ENCODE measurements around the gene BTBD6.

Gene BTBD6

GRCh38 chr14:105209091-105209490, 39.2 kb upstream of the BTBD6 start:
- TF ChIP-seq CTCF (IDR thresholded peaks at IDR 0.05; ENCODE audit: low read depth, low read length) = no peak
- peak; percentile 50 for DNase-seq

GRCh38 chr14:105209646-105210045, 38.7 kb upstream of the BTBD6 start:
- TF ChIP-seq CTCF (IDR thresholded peaks at IDR 0.05; ENCODE audit: low read depth, low read length) = no peak
- Histone ChIP-seq H3K9me3 (no peaks in the 10 kb centered on the region), H3K4me3 (ENCODE audit: low read depth, low read length) (no peak overlapping the region), H3K27me3 (no peaks in the 10 kb centered on the region), H3K4me1 (peaks cover 16% of the 10 kb centered on the region), H3K36me3 (peaks cover 9% of the 10 kb centered on the region)
- DNase-seq = no peak

More at GRCh38 chr14:105209091-105209490, 39.2 kb upstream of the BTBD6 start:
- Histone ChIP-seq H3K27me3 (no peaks in the 10 kb centered on the region), H3K4me1 (peaks cover 16% of the 10 kb centered on the region), H3K9me3 (no peaks in the 10 kb centered on the region), H3K4me3 (ENCODE audit: low read depth, low read length) (no peak overlapping the region), H3K36me3 (peaks cover 9% of the 10 kb centered on the region)

GRCh38 chr14:105210266-105211025, 37.9 kb upstream of the BTBD6 start:
- DNase-seq = no peak
- Histone ChIP-seq H3K4me3 (ENCODE audit: low read depth, low read length) (no peak overlapping the region), H3K27me3 (no peaks in the 10 kb centered on the region), H3K4me1 (peaks cover 16% of the 10 kb centered on the region), H3K9me3 (no peaks in the 10 kb centered on the region), H3K36me3 (peaks cover 9% of the 10 kb centered on the region)
- no peak for TF ChIP-seq CTCF (IDR thresholded peaks at IDR 0.05; ENCODE audit: low read depth, low read length)

GRCh38 chr14:105211086-105211757, 37.1 kb upstream of the BTBD6 start:
- Histone ChIP-seq H3K9me3 (no peaks in the 10 kb centered on the region), H3K36me3 (peaks cover 9% of the 10 kb centered on the region), H3K4me3 (ENCODE audit: low read depth, low read length) (no peak overlapping the region), H3K27me3 (no peaks in the 10 kb centered on the region), H3K4me1 (peaks cover 16% of the 10 kb centered on the region)
- TF ChIP-seq CTCF (IDR thresholded peaks at IDR 0.05; ENCODE audit: low read depth, low read length) = no peak
- DNase-seq = no peak

- Histone ChIP-seq H3K27me3 (no peaks in the 10 kb centered on the region), H3K9me3 (no peaks in the 10 kb centered on the region), H3K36me3 (peaks cover 9% of the 10 kb centered on the region), H3K4me1 (peaks cover 16% of the 10 kb centered on the region), H3K4me3 (ENCODE audit: low read depth, low read length) (no peak overlapping the region)
- DNase-seq = no peak
- TF ChIP-seq CTCF (IDR thresholded peaks at IDR 0.05; ENCODE audit: low read depth, low read length) = no peak
Observed at GRCh38 chr14:105211758-105212089, 36.6 kb upstream of the BTBD6 start.

Data from BE2C (cell line).